AG04449 (cell line): ENCODE measurements around the gene TUFM.

Experiments used
- CTCF ChIA-PET: fragments of 350-600 bp; formaldehyde crosslinking; extraction: SDS; loops from one replicate; lab custom pipeline; 2021; ENCODE audit warnings: antibody characterized with exemption; lab: Yijun Ruan, JAX
- POLR2A ChIA-PET: fragments of 400-600, 350-600 bp; formaldehyde crosslinking; extraction: SDS; loops from one replicate; lab custom pipeline; 2020; ENCODE audit warnings: antibody characterized with exemption, inconsistent platforms; lab: Yijun Ruan, JAX
- DNase-seq: peaks from one replicate; pipeline ENCODE4 v3.0.0-alpha.2; 2010; ENCODE audit warnings: low read depth, low spot score
- H3K4me3 ChIP-seq: 2 replicates; pipeline ENCODE4 v1.5.1; 2011; ENCODE audit warnings: low read depth, mild to moderate bottlenecking, control low read depth, low read length
- TF ChIP-seq, protein P1 (sequence below): IDR thresholded peaks from one replicate; pipeline ENCODE4 v1.5.1; 2011; ENCODE audit warnings: mild to moderate bottlenecking, moderate library complexity, low read length, control low read depth, inconsistent platforms; ENCODE audit not compliant: insufficient read depth; ENCODE audit errors: missing control alignments

The TUFM gene

DNA sequence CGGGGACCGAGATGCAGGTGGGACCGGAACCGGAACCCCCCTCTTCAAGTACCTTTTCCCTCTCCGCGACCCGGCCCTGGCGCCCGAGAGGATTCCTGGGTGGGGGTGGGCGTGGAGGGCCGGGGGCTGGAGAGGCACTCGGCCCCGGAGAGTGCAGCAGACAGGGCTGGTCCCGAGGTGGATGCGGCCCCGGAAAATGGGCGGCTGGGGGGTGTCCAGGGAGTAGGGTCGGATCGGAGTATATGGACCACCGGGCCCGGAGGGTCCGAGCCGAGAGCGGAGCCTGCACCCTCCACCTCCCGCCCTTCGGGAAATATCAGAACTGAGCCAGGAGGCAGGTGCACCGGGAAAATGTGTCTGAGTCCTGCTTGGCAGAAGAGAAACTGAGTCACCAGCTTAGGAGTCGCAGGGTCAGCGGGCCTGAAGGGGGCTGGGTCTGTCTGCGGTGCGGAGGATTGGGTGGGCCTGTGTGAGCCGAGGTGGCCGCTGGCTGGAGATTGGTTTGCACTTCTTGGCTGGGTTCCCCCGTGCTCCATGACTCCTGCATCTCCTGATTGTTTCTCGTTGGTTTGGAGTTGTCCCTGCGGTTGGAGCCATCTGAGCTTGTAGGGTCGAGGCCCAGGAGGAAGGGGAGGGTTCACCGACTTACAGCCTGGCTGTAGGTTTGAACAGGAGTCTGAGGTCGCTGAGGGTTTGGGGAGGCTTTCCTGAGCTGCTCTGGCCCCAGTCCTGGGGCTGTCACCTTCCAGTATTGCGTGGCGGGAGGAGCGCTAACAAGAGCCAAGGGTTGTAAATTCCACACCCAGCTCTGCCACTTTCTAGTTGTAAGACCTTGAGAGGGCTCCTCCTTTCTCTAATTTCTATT lies 18.0 kb upstream of the TUFM start:
- DNase-seq, result no peak
- TF ChIP-seq, protein P1, sequence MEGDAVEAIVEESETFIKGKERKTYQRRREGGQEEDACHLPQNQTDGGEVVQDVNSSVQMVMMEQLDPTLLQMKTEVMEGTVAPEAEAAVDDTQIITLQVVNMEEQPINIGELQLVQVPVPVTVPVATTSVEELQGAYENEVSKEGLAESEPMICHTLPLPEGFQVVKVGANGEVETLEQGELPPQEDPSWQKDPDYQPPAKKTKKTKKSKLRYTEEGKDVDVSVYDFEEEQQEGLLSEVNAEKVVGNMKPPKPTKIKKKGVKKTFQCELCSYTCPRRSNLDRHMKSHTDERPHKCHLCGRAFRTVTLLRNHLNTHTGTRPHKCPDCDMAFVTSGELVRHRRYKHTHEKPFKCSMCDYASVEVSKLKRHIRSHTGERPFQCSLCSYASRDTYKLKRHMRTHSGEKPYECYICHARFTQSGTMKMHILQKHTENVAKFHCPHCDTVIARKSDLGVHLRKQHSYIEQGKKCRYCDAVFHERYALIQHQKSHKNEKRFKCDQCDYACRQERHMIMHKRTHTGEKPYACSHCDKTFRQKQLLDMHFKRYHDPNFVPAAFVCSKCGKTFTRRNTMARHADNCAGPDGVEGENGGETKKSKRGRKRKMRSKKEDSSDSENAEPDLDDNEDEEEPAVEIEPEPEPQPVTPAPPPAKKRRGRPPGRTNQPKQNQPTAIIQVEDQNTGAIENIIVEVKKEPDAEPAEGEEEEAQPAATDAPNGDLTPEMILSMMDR, result no peak
- CTCF ChIA-PET, result interaction anchor here (1.2 to 3.1 kb wide), 7 partner anchors 10 to 110 kb away, joined by 4 to 15 read pairs (median 7); no protein-coding TSS in a partner anchor
- peak overlapping the region; percentile 88 for H3K4me3 ChIP-seq
- POLR2A ChIA-PET, result interaction anchor here (1.0 to 2.9 kb wide), 6 partner anchors 11 to 42 kb away, joined by 3 to 17 read pairs (median 6); partner anchors contain the start of genes ATXN2L and TUFM

DNA sequence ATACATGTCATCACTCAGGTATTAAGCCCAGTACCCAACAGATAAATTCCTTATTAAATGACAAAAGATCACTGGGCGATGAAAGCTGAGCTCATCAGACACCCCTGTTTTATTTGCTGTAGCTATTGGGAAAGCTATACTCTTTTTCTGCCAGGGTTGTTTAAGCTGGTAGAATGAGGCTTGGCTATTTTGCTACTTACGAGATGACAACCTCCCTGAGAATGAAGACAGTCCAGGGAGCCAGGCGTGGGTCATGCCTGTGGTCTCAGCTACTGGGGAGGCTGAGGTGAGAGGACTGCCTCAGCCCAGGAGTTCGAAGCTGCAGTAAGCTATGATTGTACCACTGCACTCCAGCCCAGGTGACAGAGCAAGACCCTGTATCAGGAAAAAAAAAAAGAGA lies 13.2 kb upstream of the TUFM start:
- ChIA-PET POLR2A (interaction anchor here (0.9 kb wide), 1 partner anchor 13 kb away, joined by 3 read pairs; the partner anchor contains the start of gene TUFM), CTCF (interaction anchor here (5.2 kb wide), 1 partner anchor 12 kb away, joined by 29 read pairs; the partner anchor contains the start of gene TUFM)
- TF ChIP-seq, protein P1, result no peak
- no peak for DNase-seq
- no peak overlapping the region for H3K4me3 ChIP-seq

DNA sequence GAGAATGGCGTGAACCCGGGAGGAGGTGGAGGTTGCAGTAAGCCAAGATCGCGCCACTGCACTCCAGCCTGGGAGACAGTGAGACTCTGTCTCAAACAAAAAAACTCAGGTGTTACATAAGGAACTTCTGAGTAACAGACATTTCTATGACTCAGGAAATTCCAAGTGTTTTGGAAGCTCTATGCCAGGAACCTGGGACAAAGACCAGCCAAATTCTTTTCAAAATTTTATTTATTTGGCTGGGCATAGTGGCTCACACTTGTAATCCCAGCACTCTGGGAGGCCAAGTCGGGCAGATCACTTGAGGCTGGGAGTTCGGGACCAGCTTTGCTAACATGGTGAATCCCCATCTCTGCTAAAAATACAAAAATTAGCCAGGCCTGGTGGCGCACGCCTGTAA lies 12.3 kb upstream of the TUFM start:
- ChIA-PET CTCF (interaction anchor here (1.3 to 5.2 kb wide), 2 partner anchors 11 to 87 kb away, joined by 5 to 29 read pairs; partner anchors contain the start of gene TUFM), POLR2A (interaction anchor here (0.6 to 0.9 kb wide), 2 partner anchors 12 to 26 kb away, joined by 3 read pairs; partner anchors contain the start of gene TUFM)
- TF ChIP-seq, protein P1, result no peak
- H3K4me3 ChIP-seq, result no peak overlapping the region
- no peak for DNase-seq

DNA sequence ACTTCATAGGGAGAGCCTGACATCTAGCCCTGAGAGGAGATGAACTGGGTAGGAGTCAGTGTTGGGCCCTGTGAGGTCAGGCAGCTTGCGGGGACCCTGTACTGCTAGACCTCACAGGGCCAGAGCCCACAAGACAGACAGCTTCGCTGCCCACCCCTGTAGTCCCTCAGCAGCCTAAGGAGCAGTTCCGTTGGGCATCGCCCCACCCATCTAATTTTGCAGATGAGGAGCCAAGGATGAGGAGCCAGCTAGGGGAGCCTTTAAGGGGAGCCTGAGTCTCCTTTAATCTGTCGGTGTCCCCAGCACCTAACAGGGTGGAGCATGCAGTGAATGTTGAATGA lies 755 bp upstream of the TUFM start:
- TF ChIP-seq, protein P1, result no peak
- CTCF ChIA-PET, result interaction anchor here (0.9 to 4.2 kb wide), 11 partner anchors 10 to 100 kb away, joined by 3 to 29 read pairs (median 5); partner anchors contain the start of gene ATXN2L
- H3K4me3 ChIP-seq, result peak overlapping the region; percentile 83
- POLR2A ChIA-PET, result interaction anchor here (1.2 to 2.1 kb wide), 7 partner anchors 7 to 25 kb away, joined by 3 to 17 read pairs (median 6); partner anchors contain the start of genes ATXN2L and SH2B1
- no peak for DNase-seq

DNA sequence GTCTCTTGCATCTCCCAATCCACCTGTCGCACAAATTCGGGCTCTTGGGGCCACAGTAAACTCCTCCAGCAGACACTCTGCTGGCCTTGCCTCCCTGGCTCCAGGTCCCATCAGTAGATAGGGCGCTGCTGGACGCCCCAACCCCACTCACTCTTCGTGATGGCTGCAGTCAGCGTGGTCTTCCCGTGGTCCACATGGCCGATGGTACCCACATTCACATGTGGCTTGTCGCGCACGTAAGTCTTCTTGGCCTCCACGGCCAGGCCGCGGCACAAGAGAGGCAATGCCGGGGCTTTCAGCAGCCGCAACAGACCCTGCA lies 428 bp downstream of the TUFM start:
- peak overlapping the region; percentile 93 for H3K4me3 ChIP-seq
- POLR2A ChIA-PET, result interaction anchor here (0.6 to 2.1 kb wide), 7 partner anchors 7 to 24 kb away, joined by 3 to 17 read pairs (median 4); partner anchors contain the start of genes ATXN2L and SH2B1
- CTCF ChIA-PET, result interaction anchor here (0.9 to 4.2 kb wide), 5 partner anchors 11 to 101 kb away, joined by 3 to 29 read pairs (median 17); partner anchors contain the start of gene ATXN2L
- TF ChIP-seq, protein P1, result no peak
- DNase-seq, result no peak

DNA sequence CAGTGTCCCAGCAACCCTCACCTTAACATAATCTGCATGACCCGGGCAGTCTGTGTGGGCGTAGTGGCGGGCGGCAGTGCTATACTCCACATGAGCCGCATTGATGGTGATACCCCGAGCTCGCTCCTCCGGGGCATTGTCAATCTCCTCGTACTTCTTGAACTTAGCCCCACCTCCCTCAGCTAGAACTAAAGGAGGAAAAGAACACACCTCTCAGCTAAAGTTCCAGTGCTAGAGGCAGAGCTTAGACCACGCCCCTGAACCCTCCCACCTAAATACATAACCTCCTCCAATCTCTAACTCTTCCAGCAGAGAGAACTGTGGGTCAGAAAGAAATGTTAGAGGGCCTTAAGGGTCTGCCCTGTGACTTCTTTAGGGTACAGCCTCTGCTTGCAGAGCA lies 855 bp downstream of the TUFM start:
- no peak for DNase-seq
- H3K4me3 ChIP-seq, result peak overlapping the region; percentile 93
- ChIA-PET POLR2A (no interaction called here), CTCF (interaction anchor here (0.9 to 4.2 kb wide), 6 partner anchors 11 to 102 kb away, joined by 3 to 29 read pairs (median 15); partner anchors contain the start of gene ATXN2L)
- TF ChIP-seq, protein P1, result no peak
